ENCODE data around the gene LONRF3. TPM values are rescaled to one million over a fixed set of nuclear protein-coding genes. Genes with fewer than 3 reads are reported as not detected.

Gene LONRF3
- total and polyA plus RNA-seq, 4 donors: 2.0 to 26.7 (median 5.8) TPM

Other genes starting within 250 kb of the LONRF3 start
- 100 to 1,000 TPM in 1 of 2 donors, 10 to 100 TPM in 1; 31.2 to 137 TPM for gene IL13RA1, start 247.0 kb upstream of the LONRF3 start, total RNA-seq
- 10 to 100 TPM; 35.9 to 53.1 TPM for gene IL13RA1, start 247.0 kb upstream of the LONRF3 start, polyA plus RNA-seq
- gene ZCCHC12, start 150.8 kb upstream of the LONRF3 start, total RNA-seq: not detected
- not detected for gene ZCCHC12, start 150.8 kb upstream of the LONRF3 start, polyA plus RNA-seq
- not detected for gene CT47C1, start 98.4 kb downstream of the LONRF3 start, total RNA-seq
- not detected for gene CT47C1, start 98.4 kb downstream of the LONRF3 start, polyA plus RNA-seq
- not detected for gene KIAA1210, start 153.2 kb downstream of the LONRF3 start, total RNA-seq
- not detected for gene KIAA1210, start 153.2 kb downstream of the LONRF3 start, polyA plus RNA-seq

Measured in liver (tissue), 4 donors.